ENCODE measurements around the gene CDH1.

The CDH1 gene

DNA sequence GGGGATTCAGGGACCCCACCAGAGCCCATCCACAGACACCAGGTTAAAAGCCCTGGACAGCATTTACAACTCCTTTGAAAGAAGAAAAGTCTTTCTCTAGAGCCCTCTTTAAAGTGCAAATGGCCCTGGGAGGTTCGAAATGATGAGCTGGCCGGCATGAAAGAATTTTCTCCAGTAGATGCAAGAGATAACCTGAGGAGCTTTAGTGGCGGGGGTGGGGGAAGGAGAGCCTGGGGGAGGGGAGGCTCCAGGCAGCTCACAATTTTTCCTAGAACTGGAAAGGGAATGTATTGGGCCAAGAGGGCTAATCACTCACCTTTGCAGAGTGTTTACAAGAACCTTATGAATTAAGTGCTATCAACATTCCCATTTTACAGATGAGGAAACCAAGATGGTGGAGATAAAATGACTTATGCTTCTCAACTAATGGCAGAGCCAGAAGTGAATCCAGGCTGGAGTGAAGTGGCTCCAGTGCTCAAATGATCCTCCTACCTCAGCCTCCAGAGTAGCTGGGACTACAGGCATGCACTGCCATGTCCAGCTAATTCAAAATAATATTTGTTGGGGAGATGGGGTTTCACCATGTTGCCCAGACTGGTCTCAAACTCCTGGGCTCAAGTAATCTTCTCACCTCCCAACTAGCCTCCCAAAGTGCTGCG is 4.2 kb upstream of the CDH1 start:
- no peak for DNase-seq

DNA sequence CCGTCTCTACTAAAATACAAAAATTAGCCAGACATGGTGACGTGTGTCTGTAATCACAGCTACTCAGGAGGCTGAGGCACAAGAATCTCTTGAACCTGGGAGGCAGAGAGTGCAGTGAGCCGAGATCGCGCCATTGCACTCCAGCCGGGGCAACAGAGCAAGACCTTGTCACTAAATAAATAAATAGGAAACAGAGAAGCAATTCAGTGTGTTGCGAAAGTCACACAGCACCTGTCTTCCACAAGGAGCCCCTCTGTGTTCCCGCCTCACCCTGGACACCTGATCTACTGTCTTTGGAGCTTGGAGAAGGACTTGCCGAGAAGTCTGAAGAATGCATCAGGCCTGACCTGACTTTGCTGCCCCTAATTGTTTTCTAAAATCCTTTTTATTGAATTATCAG is 3.5 kb upstream of the CDH1 start:
- no peak for DNase-seq

DNA sequence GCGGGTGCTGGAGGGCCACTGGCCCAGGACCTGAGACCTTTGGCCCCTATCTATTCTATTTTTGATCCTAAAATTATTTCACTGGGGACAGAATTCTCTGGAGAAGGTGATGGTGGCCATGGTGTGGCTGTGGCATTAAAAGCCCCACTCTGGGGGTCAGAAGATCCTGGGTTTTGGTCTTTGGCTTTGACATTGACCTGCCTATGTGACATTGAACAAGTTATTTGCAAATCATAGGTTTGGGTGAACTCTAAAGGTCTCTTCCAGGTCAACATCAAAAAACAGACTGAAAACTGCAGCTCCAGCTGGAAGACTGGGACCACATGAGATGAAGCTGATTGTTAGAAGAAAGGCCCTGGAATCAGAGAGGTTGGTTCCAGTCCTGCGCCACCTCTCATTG is 2.3 kb upstream of the CDH1 start:
- no peak for DNase-seq

DNA sequence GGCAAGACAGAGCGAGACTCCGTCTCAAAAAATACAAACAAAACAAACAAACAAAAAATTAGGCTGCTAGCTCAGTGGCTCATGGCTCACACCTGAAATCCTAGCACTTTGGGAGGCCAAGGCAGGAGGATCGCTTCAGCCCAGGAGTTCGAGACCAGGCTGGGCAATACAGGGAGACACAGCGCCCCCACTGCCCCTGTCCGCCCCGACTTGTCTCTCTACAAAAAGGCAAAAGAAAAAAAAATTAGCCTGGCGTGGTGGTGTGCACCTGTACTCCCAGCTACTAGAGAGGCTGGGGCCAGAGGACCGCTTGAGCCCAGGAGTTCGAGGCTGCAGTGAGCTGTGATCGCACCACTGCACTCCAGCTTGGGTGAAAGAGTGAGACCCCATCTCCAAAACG is 531 bp upstream of the CDH1 start:
- DNase-seq, result no peak

DNA sequence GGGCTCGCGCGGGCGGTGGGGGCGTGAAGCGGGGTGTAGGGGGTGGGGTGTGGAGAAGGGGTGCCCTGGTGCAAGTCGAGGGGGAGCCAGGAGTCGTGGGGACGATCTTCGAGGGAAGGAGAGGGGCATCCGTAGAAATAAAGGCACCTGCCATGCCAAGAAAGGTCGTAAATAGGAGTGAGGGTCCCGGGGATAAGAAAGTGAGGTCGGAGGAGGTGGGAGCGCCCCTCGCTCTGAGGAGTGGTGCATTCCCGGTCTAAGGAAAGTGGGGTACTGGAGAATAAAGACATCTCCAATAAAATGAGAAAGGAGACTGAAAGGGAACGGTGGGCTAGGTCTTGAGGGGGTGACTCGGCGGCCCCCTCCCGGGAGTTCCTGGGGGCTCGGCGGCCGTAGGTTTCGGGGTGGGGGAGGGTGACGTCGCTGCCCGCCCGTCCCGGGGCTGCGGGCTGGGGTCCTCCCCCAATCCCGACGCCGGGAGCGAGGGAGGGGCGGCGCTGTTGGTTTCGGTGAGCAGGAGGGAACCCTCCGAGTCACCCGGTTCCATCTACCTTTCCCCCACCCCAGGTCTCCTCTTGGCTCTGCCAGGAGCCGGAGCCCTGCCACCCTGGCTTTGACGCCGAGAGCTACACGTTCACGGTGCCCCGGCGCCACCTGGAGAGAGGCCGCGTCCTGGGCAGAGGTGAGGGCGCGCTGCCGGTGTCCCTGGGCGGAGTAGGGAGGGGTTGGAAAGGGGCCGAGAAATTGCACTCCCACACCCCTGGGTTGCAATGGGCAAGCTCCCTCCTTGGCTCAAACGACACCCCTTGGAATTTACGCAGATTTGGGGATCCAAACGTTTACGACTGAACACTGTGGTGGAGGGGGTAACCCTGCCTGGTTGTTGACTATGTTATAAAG is 888 bp downstream of the CDH1 start:
- DNase-seq, result no peak

DNA sequence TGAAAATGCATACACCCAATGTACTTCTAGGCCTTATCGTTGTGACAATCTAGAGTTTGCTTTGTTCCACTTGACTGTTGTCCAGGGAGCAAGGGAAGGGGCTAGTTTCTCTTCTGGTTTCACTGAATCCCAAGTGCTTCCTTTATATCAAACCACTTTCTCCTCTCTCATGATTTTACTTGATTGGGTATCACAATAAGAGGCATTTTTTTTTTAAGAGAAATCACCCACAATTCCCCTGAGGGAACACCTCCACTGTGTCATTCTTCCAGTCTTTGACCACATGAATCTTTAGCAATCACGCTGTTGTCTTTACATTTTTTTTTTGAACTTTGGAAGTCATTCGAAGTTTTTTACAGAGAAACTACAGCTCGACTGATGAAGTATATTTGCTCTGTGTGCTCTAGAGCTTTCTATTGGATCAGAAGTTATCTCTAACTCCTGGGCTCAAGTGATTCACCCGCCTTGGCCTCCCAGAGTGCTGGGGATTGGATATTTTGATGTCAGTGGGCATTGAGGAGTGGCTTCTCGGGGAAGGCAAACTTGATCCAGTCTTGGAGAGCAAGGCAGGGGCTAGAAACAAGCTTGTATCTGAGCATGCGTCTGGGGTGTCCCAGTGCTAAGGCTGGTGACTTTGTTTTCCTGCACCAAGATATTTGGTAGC is 3.0 kb downstream of the CDH1 start:
- DNase-seq, result no peak

- no peak for DNase-seq
Measured at GRCh38 chr16:68740628-68741346, 3.7 kb downstream of the CDH1 start.

GRCh38 chr16:68743664-68744063 is 6.6 kb downstream of the CDH1 start:
- no peak for DNase-seq

GRCh38 chr16:68744744-68745280 is 7.7 kb downstream of the CDH1 start:
- DNase-seq, result no peak

DNA sequence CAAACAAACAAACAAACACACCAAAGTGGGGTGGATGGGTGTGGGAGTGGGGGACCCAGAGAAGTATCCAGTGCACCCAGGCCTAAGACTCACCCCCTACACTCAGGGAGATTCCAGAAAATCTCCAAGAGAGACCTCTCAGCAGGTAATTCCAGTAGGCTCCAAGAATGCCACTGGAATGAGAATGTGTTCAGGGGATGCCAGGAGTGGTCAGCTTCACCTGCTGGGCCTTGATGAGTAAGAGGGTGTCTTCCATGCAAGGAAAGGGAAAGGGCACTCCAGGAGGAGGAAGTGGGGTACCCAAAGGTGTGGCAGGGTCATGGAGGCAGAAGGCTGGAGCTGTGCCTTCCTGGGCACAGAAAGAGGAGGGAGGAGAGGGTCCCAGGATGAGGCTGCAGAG is 9.9 kb downstream of the CDH1 start:
- DNase-seq, result no peak

- DNase-seq, result no peak
Measured at GRCh38 chr16:68749432-68749831, 12.3 kb downstream of the CDH1 start.

DNA sequence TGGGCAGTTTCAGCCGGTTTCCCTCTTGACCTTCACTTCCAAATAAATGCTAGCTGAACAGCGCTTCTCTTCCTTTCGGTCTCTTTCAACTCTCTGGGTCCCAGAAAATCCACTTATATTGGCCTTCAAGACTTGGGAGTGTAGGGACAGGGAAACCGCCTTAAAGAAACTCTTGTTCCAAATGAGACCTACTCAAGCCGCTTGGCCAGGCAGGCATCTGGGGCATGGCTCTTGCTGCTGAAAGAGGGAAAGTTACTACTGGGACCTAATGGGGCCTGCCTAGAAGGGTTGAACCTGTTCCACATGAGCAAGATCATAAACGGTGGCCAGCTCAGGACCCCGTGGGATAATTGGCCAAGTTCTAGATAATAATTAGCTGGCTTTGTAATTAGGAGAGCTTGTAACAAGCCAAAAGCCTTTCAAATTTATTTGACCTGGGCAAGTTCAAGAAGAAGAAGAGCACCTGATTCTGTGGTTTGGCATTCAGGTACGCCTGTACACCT is 13.2 kb downstream of the CDH1 start:
- DNase-seq, result no peak

GRCh38 chr16:68751160-68751559 is 14.1 kb downstream of the CDH1 start:
- DNase-seq, result no peak

- DNase-seq, result no peak
Measured at GRCh38 chr16:68752602-68753001, 15.5 kb downstream of the CDH1 start.

DNA sequence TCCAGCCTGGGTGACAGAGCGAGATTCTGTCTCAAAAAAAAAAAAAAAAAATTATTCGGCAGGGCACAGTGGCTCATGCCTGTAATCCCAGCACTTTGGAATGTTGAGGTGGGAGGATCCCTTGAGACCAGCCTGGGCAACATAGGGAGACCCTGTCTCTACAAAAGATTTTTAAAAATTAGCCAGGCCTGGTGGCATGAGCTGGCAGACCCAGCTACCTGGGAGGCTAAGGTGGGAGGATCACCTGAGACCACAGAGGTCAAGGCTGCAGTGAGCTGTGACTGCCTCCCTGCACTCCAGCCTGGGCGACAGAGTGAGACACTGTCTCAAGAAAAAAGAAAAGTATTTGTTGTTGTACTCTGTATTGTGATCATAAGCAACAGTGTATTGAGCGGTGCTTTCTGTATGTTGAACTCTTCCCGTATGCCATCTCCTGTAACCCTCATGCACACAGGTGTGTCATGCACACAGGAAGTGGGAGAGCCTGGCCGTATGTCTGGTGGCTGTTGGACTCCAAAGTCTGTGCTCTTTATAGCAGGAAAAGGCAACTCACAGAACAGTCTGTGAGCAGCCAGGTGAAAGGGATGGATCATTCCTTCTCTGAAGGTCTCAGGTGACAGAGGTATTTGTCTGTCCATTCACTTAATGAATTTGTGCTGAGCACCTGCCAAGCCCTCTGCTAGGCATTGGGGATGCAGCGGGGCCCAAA is 17.1 kb downstream of the CDH1 start:
- no peak for DNase-seq

- DNase-seq, result peak; percentile 45
Measured at GRCh38 chr16:68756239-68756915, 19.3 kb downstream of the CDH1 start.

GRCh38 chr16:68757625-68757935 is 20.5 kb downstream of the CDH1 start:
- DNase-seq, result no peak

DNA sequence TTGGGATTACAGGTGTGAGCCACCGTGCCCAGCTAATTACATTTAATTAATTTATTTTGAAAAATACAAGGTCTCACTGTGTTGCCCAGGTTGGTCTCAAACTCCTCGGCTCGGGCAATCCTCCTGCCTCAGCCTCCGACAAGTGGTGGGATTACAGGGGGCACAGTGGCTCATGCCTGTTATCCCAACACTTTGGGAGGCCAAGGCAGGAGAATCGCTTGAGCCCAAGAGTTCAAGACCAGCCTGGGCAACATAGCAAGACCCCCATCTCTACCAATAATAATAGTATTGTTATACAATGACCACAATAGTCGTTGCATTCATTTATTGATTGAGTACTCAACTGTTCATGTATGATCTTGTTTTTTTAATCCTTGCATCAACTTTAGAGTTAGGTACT is 22.0 kb downstream of the CDH1 start:
- no peak for DNase-seq

GRCh38 chr16:68760671-68761275 is 23.7 kb downstream of the CDH1 start:
- DNase-seq, result peak; percentile 73

GRCh38 chr16:68762996-68763756 is 26.1 kb downstream of the CDH1 start:
- DNase-seq, result peak; percentile 75
